ENCODE data around the gene ANKRD22.

The ANKRD22 gene

GRCh38 chr10:88804083-88804812, 47.4 kb downstream of the ANKRD22 start:
- Mint-ChIP-seq H3K9me3 (no peaks in the 10 kb centered on the region), H3K27me3 (ENCODE audit: low read depth, poor library complexity) (peaks cover 3% of the 10 kb centered on the region), H3K27ac (no peak overlapping the region), H3K4me3 (no peak overlapping the region), H3K4me1 (no peaks in the 10 kb centered on the region), H3K36me3 (ENCODE audit: low read depth) (no peaks in the 10 kb centered on the region)
- DNase-seq = no peak
- no peak for TF ChIP-seq CTCF (IDR thresholded peaks at IDR 0.05)

DNA sequence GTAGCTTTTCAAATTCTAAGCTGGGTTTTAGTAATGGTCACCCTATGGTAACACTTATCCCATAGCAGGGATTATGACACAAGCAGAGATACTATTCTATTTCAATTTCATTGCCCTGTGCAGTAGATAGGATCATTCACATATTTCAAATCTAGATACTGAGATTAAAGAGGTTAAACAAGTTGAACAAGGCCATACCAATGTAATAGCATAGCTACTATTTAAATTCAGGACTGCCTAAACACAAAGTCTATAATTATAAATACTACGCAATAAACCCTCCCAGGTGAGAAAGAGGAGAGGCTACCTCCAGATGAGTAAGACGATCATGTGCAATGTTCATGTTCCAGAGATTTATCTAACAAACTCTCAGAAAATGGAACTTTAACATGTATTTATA, 48.0 kb downstream of the ANKRD22 start:
- Mint-ChIP-seq H3K27ac (no peak overlapping the region), H3K4me3 (no peak overlapping the region), H3K27me3 (ENCODE audit: low read depth, poor library complexity) (peaks cover 3% of the 10 kb centered on the region), H3K36me3 (ENCODE audit: low read depth) (no peaks in the 10 kb centered on the region), H3K9me3 (no peaks in the 10 kb centered on the region), H3K4me1 (no peaks in the 10 kb centered on the region)
- DNase-seq = no peak
- TF ChIP-seq CTCF (IDR thresholded peaks at IDR 0.05) = no peak

GRCh38 chr10:88802523-88803285, 48.9 kb downstream of the ANKRD22 start, which contains the start of gene LIPM:
TSS of gene LIPM (plus strand) at chr10:88802730. CDS start at chr10:88802897, 167 bp downstream.
- Mint-ChIP-seq H3K4me3 (no peak within 1 kb of the TSS), H3K36me3 (ENCODE audit: low read depth) (no peaks in the 10 kb centered on the region), H3K27me3 (ENCODE audit: low read depth, poor library complexity) (peaks cover 3% of the 10 kb centered on the region), H3K4me1 (no peaks in the 10 kb centered on the region), H3K27ac (no peak within 1 kb of the TSS), H3K9me3 (no peaks in the 10 kb centered on the region)
- TF ChIP-seq CTCF (IDR thresholded peaks at IDR 0.05) = no peak
- no peak for DNase-seq

- Mint-ChIP-seq H3K4me3 (no peak overlapping the region), H3K4me1 (no peaks in the 10 kb centered on the region), H3K9me3 (no peaks in the 10 kb centered on the region), H3K27ac (no peak overlapping the region), H3K36me3 (ENCODE audit: low read depth) (no peaks in the 10 kb centered on the region), H3K27me3 (ENCODE audit: low read depth, poor library complexity) (peaks cover 8% of the 10 kb centered on the region)
- no peak for DNase-seq
- no peak for TF ChIP-seq CTCF (IDR thresholded peaks at IDR 0.05)
Observed at GRCh38 chr10:88800152-88801125, 51.2 kb downstream of the ANKRD22 start.

- H3K4me1 Mint-ChIP-seq = no peaks in the 10 kb centered on the region
- no peak overlapping the region for H3K27ac Mint-ChIP-seq
- H3K9me3 Mint-ChIP-seq = no peaks in the 10 kb centered on the region
- H3K36me3 Mint-ChIP-seq (ENCODE audit: low read depth) = no peaks in the 10 kb centered on the region
- DNase-seq = no peak
- H3K27me3 Mint-ChIP-seq (ENCODE audit: low read depth, poor library complexity) = peaks cover 8% of the 10 kb centered on the region
- TF ChIP-seq CTCF (IDR thresholded peaks at IDR 0.05) = no peak
- H3K4me3 Mint-ChIP-seq = no peak overlapping the region
Observed at GRCh38 chr10:88794731-88795130, 56.9 kb downstream of the ANKRD22 start.

All from nephron progenitor cell (in vitro differentiated cells).